ENCODE results near the gene NRIP1.

DNA sequence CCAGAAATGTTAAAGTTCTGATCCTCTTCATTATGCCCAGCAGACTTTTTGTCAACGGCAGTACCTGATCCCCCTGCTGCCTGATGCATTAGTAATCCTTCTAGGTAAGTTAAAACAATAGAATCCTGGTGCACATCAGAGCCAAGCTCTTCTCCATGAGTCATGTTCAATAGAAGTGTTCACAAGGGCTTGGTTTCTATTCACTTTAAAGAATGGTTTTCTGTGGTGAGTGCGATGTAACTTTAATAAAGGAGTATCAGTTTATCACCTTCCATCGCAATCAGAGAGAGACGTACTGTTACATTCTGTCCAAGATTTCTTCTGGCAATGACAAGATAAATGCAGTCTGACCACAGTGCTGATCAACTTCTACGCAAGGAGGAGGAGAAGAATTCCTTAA is 96.8 kb downstream of the NRIP1 start:
- TF ChIP-seq, protein P1, sequence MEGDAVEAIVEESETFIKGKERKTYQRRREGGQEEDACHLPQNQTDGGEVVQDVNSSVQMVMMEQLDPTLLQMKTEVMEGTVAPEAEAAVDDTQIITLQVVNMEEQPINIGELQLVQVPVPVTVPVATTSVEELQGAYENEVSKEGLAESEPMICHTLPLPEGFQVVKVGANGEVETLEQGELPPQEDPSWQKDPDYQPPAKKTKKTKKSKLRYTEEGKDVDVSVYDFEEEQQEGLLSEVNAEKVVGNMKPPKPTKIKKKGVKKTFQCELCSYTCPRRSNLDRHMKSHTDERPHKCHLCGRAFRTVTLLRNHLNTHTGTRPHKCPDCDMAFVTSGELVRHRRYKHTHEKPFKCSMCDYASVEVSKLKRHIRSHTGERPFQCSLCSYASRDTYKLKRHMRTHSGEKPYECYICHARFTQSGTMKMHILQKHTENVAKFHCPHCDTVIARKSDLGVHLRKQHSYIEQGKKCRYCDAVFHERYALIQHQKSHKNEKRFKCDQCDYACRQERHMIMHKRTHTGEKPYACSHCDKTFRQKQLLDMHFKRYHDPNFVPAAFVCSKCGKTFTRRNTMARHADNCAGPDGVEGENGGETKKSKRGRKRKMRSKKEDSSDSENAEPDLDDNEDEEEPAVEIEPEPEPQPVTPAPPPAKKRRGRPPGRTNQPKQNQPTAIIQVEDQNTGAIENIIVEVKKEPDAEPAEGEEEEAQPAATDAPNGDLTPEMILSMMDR (IDR thresholded peaks at IDR 0.05): no peak
- TF ChIP-seq POLR2A (IDR thresholded peaks at IDR 0.05) (no peak), POLR2AphosphoS5 (IDR thresholded peaks at IDR 0.05; ENCODE audit: insufficient read depth in 1 of 2, low read depth in 1 of 2) (no peak)

Data from vagina (tissue), 2 donors.